ENCODE results near the gene PCOLCE2.
A peak's percentile ranks its signal among the peaks of the same experiment; 100 is the strongest.

PCOLCE2 gene

DNA sequence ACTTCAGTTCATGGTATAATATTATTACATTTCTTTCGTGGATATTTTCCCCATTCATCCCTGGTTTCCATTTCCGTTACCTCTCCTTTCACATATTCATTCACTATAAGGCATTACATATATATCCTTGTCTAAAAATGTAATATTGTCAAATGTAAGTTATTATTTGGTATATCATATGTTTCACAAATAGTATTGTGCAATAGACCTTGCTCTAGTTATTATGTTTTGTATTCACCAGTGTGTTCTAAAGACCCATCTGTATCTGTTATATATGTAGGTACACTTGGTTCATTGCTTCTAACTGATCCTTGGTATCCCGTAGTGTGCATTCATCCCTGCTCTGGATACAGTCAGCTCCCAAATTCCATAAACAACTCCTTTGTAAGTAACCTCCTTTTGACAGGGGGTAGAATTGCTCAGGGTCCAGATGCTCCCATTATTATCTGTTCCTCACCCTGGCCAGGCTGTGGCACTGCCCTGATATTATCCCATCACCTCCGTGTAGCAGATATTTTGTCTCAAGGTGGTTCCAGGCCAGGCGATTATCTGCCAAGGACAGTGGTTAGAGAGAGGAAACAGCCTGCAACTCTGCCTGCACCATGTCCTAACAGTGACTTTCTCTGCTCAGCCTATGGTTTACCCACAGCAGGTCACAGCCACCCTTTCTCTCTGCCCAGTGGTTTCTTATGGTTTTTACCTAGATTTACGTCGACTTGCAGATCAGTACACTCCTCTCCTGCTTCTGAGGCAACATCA lies 45.4 kb upstream of the PCOLCE2 start:
- Histone ChIP-seq H3F3A (ENCODE audit: insufficient read depth, low read length) (no peaks in the 10 kb centered on the region), H3K79me2 (ENCODE audit: insufficient read depth, low read length) (no peaks in the 10 kb centered on the region), H3K36me3 (ENCODE audit: insufficient read depth, low read length) (no peaks in the 10 kb centered on the region), H3K9me3 (ENCODE audit: low read length) (no peaks in the 10 kb centered on the region), H3K9ac (ENCODE audit: low read length) (no peak overlapping the region), H3K27ac (ENCODE audit: low read depth, low read length, poor library complexity, severe bottlenecking) (no peak overlapping the region), H3K4me1 (ENCODE audit: insufficient read depth, low read length, severe bottlenecking) (no peaks in the 10 kb centered on the region), H4K20me1 (ENCODE audit: insufficient read depth, low read length) (no peaks in the 10 kb centered on the region), H3K9me2 (ENCODE audit: low read depth, low read length) (no peaks in the 10 kb centered on the region), H3K4me2 (ENCODE audit: low read length) (no peak overlapping the region), H3K4me3 (ENCODE audit: low read depth, low read length, poor library complexity, severe bottlenecking) (no peak overlapping the region), H2AFZ (ENCODE audit: low read length) (no peak overlapping the region), H3K27me3 (ENCODE audit: insufficient read depth, low read length) (peaks cover 9% of the 10 kb centered on the region; the same call in 1 of the 2 replicates)
- TF ChIP-seq EZH2 (IDR thresholded peaks at IDR 0.05; ENCODE audit: borderline replicate concordance, low read length), result no peak
- TF ChIP-seq CTCF (IDR thresholded peaks at IDR 0.05; ENCODE audit: low read length), result no peak

- no peaks in the 10 kb centered on the region for H3F3A ChIP-seq (ENCODE audit: insufficient read depth, low read length)
- no peak overlapping the region for H2AFZ ChIP-seq (ENCODE audit: low read length)
- H3K79me2 ChIP-seq (ENCODE audit: insufficient read depth, low read length), result no peaks in the 10 kb centered on the region
- TF ChIP-seq CTCF (IDR thresholded peaks at IDR 0.05; ENCODE audit: low read length) (peak; percentile 50), EZH2 (IDR thresholded peaks at IDR 0.05; ENCODE audit: borderline replicate concordance, low read length) (no peak)
- no peaks in the 10 kb centered on the region for H3K9me3 ChIP-seq (ENCODE audit: low read length)
- H4K20me1 ChIP-seq (ENCODE audit: insufficient read depth, low read length), result no peaks in the 10 kb centered on the region
- no peak overlapping the region for H3K4me3 ChIP-seq (ENCODE audit: low read depth, low read length, poor library complexity, severe bottlenecking)
- no peaks in the 10 kb centered on the region for H3K4me1 ChIP-seq (ENCODE audit: insufficient read depth, low read length, severe bottlenecking)
- no peak overlapping the region for H3K4me2 ChIP-seq (ENCODE audit: low read length)
- no peak overlapping the region for H3K27ac ChIP-seq (ENCODE audit: low read depth, low read length, poor library complexity, severe bottlenecking)
- peaks cover 9% of the 10 kb centered on the region; the same call in 1 of the 2 replicates for H3K27me3 ChIP-seq (ENCODE audit: insufficient read depth, low read length)
- no peaks in the 10 kb centered on the region for H3K9me2 ChIP-seq (ENCODE audit: low read depth, low read length)
- no peaks in the 10 kb centered on the region for H3K36me3 ChIP-seq (ENCODE audit: insufficient read depth, low read length)
- no peak overlapping the region for H3K9ac ChIP-seq (ENCODE audit: low read length)
Observed at GRCh38 chr3:142931222-142931621, 42.3 kb upstream of the PCOLCE2 start.

DNA sequence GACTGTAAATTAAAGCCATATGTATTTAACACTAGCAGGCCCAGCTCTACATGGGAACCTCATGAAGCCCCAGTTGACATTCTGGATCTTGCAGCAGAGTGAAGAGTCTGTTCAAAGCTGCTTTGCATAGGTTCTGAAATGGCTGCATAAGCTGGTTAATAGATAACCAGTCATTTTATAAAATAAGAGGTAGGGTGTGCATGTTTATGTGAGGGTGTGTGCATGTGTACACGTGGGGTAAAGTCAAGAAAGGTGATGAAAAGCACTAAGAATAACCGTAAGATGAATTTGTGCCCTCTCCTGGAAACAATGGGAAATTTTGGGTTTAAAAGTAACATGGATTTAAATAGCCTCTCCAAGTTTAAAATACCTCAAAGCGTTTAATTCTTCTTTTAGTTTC lies 41.6 kb upstream of the PCOLCE2 start:
- Histone ChIP-seq H2AFZ (ENCODE audit: low read length) (no peak overlapping the region), H3K9me3 (ENCODE audit: low read length) (no peaks in the 10 kb centered on the region)

More for the DNA sequence above, 41.6 kb upstream of the PCOLCE2 start:
- TF ChIP-seq CTCF (IDR thresholded peaks at IDR 0.05; ENCODE audit: low read length) (no peak), EZH2 (IDR thresholded peaks at IDR 0.05; ENCODE audit: borderline replicate concordance, low read length) (no peak)
- H3K4me1 ChIP-seq (ENCODE audit: insufficient read depth, low read length, severe bottlenecking), result no peaks in the 10 kb centered on the region
- H3K36me3 ChIP-seq (ENCODE audit: insufficient read depth, low read length), result no peaks in the 10 kb centered on the region
- H3K27me3 ChIP-seq (ENCODE audit: insufficient read depth, low read length), result peaks cover 9% of the 10 kb centered on the region; the same call in 1 of the 2 replicates
- H3F3A ChIP-seq (ENCODE audit: insufficient read depth, low read length), result no peaks in the 10 kb centered on the region
- H3K9me2 ChIP-seq (ENCODE audit: low read depth, low read length), result no peaks in the 10 kb centered on the region
- H3K79me2 ChIP-seq (ENCODE audit: insufficient read depth, low read length), result no peaks in the 10 kb centered on the region
- no peak overlapping the region for H3K9ac ChIP-seq (ENCODE audit: low read length)
- no peaks in the 10 kb centered on the region for H4K20me1 ChIP-seq (ENCODE audit: insufficient read depth, low read length)
- no peak overlapping the region for H3K4me2 ChIP-seq (ENCODE audit: low read length)
- H3K27ac ChIP-seq (ENCODE audit: low read depth, low read length, poor library complexity, severe bottlenecking), result no peak overlapping the region
- H3K4me3 ChIP-seq (ENCODE audit: low read depth, low read length, poor library complexity, severe bottlenecking), result no peak overlapping the region
